CD14-positive monocyte (primary cell): ENCODE measurements around the gene CCDC70. TPM values are rescaled to one million over a fixed set of nuclear protein-coding genes. Genes with fewer than 3 reads are reported as not detected.

Experiments
- DNase-seq, 3 donors: peaks; one replicate each; pipeline ENCODE4 v3.0.0-alpha.2; 2011 to 2022
- H2AFZ ChIP-seq: 2 replicates; pipeline ENCODE4 v1.6.0; 2012; ENCODE audit warnings: mild to moderate bottlenecking, low read depth, low read length, inconsistent platforms; ENCODE audit not compliant: insufficient read depth, poor library complexity, severe bottlenecking
- H3K27ac ChIP-seq, 2 donors: 1 replicate in 1 of 2; 2 replicates in 1 of 2; pipeline ENCODE4 v1.5.1; 2012 to 2013; ENCODE audit warnings: low read length in 2 of 2, control low read depth in 1 of 2, inconsistent platforms in 1 of 2, low read depth in 1 of 2, mild to moderate bottlenecking in 1 of 2
- H3K27me3 ChIP-seq, 2 donors: one replicate each; pipeline versions ENCODE4 v1.6.0 to v1.6.1; 2011 to 2013; ENCODE audit warnings: low read length in 2 of 2; ENCODE audit not compliant: control insufficient read depth in 2 of 2, insufficient read depth in 2 of 2
- H3K36me3 ChIP-seq, 2 donors: replicated peaks in 1 of 2; 1 replicate in 1 of 2; 2 replicates in 1 of 2; pipeline versions ENCODE4 v1.5.1 to v1.6.1; 2012 to 2013; ENCODE audit warnings: low read length in 2 of 2, control low read depth in 1 of 2, inconsistent platforms in 1 of 2, mild to moderate bottlenecking in 1 of 2; ENCODE audit not compliant: insufficient read depth in 2 of 2, control insufficient read depth in 1 of 2
- H3K4me1 ChIP-seq, 2 donors: 1 replicate in 1 of 2; 2 replicates in 1 of 2; pipeline versions ENCODE4 v1.5.1 to v1.6.1; 2012 to 2013; ENCODE audit warnings: low read length in 2 of 2, control low read depth in 1 of 2, inconsistent platforms in 1 of 2, mild to moderate bottlenecking in 1 of 2, moderate library complexity in 1 of 2; ENCODE audit not compliant: insufficient read depth in 2 of 2, control insufficient read depth in 1 of 2
- H3K4me2 ChIP-seq: replicated peaks from 2 replicates; pipeline ENCODE3; 2012; ENCODE audit warnings: low read length, moderate library complexity, mild to moderate bottlenecking; ENCODE audit not compliant: poor library complexity, severe bottlenecking; ENCODE audit errors: extremely low read depth
- H3K4me3 ChIP-seq, 3 experiments: fragments of 200-600 bp in 1 of 3; sonication (generic) in 1 of 3; replicated peaks in 1 of 3; 1 replicate in 2 of 3; 2 replicates in 1 of 3; pipeline ENCODE4 v1.5.1; 2011 to 2013; ENCODE audit warnings: low read length in 3 of 3, mild to moderate bottlenecking in 3 of 3, control low read depth in 2 of 3, low read depth in 2 of 3, inconsistent platforms in 1 of 3, moderate library complexity in 1 of 3
- H3K79me2 ChIP-seq: 2 replicates; pipeline ENCODE4 v1.6.0; 2012; ENCODE audit warnings: mild to moderate bottlenecking, control low read depth, inconsistent platforms, low read length, moderate library complexity; ENCODE audit not compliant: insufficient read depth
- H3K9ac ChIP-seq: 2 replicates; pipeline ENCODE4 v1.6.0; 2017; ENCODE audit warnings: low read length, mild to moderate bottlenecking; ENCODE audit not compliant: insufficient read depth, poor library complexity, severe bottlenecking
- H3K9me3 ChIP-seq, 2 donors: replicated peaks in 1 of 2; 1 replicate in 1 of 2; 2 replicates in 1 of 2; pipeline versions ENCODE4 v1.5.1 to v1.6.1; 2012 to 2013; ENCODE audit warnings: low read length in 2 of 2, control low read depth in 1 of 2; ENCODE audit not compliant: control insufficient read depth in 1 of 2, insufficient read depth in 1 of 2
- H4K20me1 ChIP-seq: 2 replicates; pipeline ENCODE4 v1.6.0; 2012; ENCODE audit warnings: mild to moderate bottlenecking, low read length, control low read depth, moderate library complexity; ENCODE audit not compliant: insufficient read depth
- H3K27ac Mint-ChIP-seq, 7 donors: one replicate each; pipeline ENCODE4 v1.8.0; 2020; ENCODE audit warnings: mild to moderate bottlenecking in 7 of 7, mixed read lengths in 7 of 7, moderate library complexity in 6 of 7, inconsistent platforms in 2 of 7
- H3K27me3 Mint-ChIP-seq, 3 donors: one replicate each; pipeline ENCODE4 v1.8.0; 2021 to 2022; ENCODE audit warnings: low read depth in 3 of 3, mild to moderate bottlenecking in 3 of 3, mixed read lengths in 3 of 3, moderate library complexity in 3 of 3, inconsistent platforms in 1 of 3
- H3K36me3 Mint-ChIP-seq, 2 donors: one replicate each; pipeline ENCODE4 v1.8.0; 2020; ENCODE audit warnings: mixed read lengths in 2 of 2, inconsistent platforms in 1 of 2, mild to moderate bottlenecking in 1 of 2
- H3K4me1 Mint-ChIP-seq: one replicate; pipeline ENCODE4 v1.8.0; 2020; ENCODE audit warnings: mild to moderate bottlenecking, mixed read lengths
- H3K4me3 Mint-ChIP-seq, 2 donors: one replicate each; pipeline ENCODE4 v1.8.0; 2020; ENCODE audit warnings: mild to moderate bottlenecking in 2 of 2, mixed read lengths in 2 of 2, moderate library complexity in 1 of 2
- H3K9me3 Mint-ChIP-seq, 7 donors: one replicate each; pipeline ENCODE4 v1.8.0; 2020 to 2022; ENCODE audit warnings: mixed read lengths in 7 of 7, mild to moderate bottlenecking in 6 of 7, moderate library complexity in 6 of 7, inconsistent platforms in 2 of 7
- WGBS: methylation state at CpG from one replicate; pipeline ENCODE4 v1.1.5; 2013; ENCODE audit warnings: missing lambda C conversion rate; ENCODE audit not compliant: insufficient coverage; 5-methylcytosine and 5-hydroxymethylcytosine counted together
- intact Hi-C, 2 donors: fragments of 100-400 bp; cut with micrococcal nuclease; formaldehyde crosslinking; loops; one replicate each; pipeline versions ENCODE4 v1.15.0 to v1.15.1; 2023
- polyA plus RNA-seq, 3 donors: library from polyadenylated mRNA; depleted of rRNA in 1 of 3; unstranded in 2 of 3; stranded (reverse) in 1 of 3; fragments of 300-500 nt in 2 of 3; fragments of >200 nt in 1 of 3; fragmentation: Illumina TruSeq in 2 of 3; gene quantifications; 1 replicate in 2 of 3; 2 replicates in 1 of 3; pipeline ENCODE4 v1.2.3, GENCODE V29; 2012 to 2021
- TF ChIP-seq, protein P1 (sequence below): fragments of 200-600 bp; IDR thresholded peaks from one replicate; pipeline ENCODE4 v1.8.0; 2022; ENCODE audit warnings: antibody characterized with exemption, mild to moderate bottlenecking

CCDC70 gene
- polyA plus RNA-seq, 3 donors = not detected

- no peak for DNase-seq
- Histone ChIP-seq H2AFZ (no peak overlapping the region), H3K27me3 (no peaks in the 10 kb centered on the region), H3K9me3 (no peaks in the 10 kb centered on the region), H3K4me2 (no peak overlapping the region), H3K9ac (no peak overlapping the region), H3K4me1 (no peaks in the 10 kb centered on the region), H3K79me2 (no peaks in the 10 kb centered on the region), H3K36me3 (no peaks in the 10 kb centered on the region), H3K4me3 (no peak overlapping the region), H4K20me1 (no peaks in the 10 kb centered on the region), H3K27ac (no peak overlapping the region)
- 3% methylated on average over 2 of the region's 3 CpGs for WGBS
- no peak overlapping the region for H3K27ac Mint-ChIP-seq
- H3K9me3 Mint-ChIP-seq = peaks cover 0 to 2% (median 0%) of the 10 kb centered on the region in 7 donors
- H3K4me1 Mint-ChIP-seq = peaks cover 2% of the 10 kb centered on the region
- H3K27me3 Mint-ChIP-seq = peaks cover 0 to 5% (median 4%) of the 10 kb centered on the region in 3 donors
- TF ChIP-seq, protein P1, sequence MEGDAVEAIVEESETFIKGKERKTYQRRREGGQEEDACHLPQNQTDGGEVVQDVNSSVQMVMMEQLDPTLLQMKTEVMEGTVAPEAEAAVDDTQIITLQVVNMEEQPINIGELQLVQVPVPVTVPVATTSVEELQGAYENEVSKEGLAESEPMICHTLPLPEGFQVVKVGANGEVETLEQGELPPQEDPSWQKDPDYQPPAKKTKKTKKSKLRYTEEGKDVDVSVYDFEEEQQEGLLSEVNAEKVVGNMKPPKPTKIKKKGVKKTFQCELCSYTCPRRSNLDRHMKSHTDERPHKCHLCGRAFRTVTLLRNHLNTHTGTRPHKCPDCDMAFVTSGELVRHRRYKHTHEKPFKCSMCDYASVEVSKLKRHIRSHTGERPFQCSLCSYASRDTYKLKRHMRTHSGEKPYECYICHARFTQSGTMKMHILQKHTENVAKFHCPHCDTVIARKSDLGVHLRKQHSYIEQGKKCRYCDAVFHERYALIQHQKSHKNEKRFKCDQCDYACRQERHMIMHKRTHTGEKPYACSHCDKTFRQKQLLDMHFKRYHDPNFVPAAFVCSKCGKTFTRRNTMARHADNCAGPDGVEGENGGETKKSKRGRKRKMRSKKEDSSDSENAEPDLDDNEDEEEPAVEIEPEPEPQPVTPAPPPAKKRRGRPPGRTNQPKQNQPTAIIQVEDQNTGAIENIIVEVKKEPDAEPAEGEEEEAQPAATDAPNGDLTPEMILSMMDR = no peak
- intact Hi-C loops = no loop called here
- H3K4me3 Mint-ChIP-seq = no peak overlapping the region
- no peaks in the 10 kb centered on the region for H3K36me3 Mint-ChIP-seq
Measured at GRCh38 chr13:51892657-51893056, 30.9 kb downstream of the CCDC70 start.

GRCh38 chr13:51894239-51894638, 32.5 kb downstream of the CCDC70 start:
- H3K36me3 ChIP-seq = no peaks in the 10 kb centered on the region
- no peak overlapping the region for H3K4me2 ChIP-seq
- no peaks in the 10 kb centered on the region for H3K79me2 ChIP-seq
- Mint-ChIP-seq H3K4me3 (no peak overlapping the region), H3K4me1 (peaks cover 2% of the 10 kb centered on the region), H3K27ac (no peak overlapping the region), H3K36me3 (no peaks in the 10 kb centered on the region), H3K27me3 (peaks cover 0 to 5% (median 4%) of the 10 kb centered on the region in 3 donors), H3K9me3 (no peaks in the 10 kb centered on the region)
- 95% methylated on average over 4 of the region's 4 CpGs for WGBS
- peak overlapping the region; percentile 13 for H2AFZ ChIP-seq
- H3K9ac ChIP-seq = no peak overlapping the region
- H4K20me1 ChIP-seq = no peaks in the 10 kb centered on the region
- no peaks in the 10 kb centered on the region for H3K27me3 ChIP-seq
- no peak for DNase-seq
- no peak overlapping the region for H3K27ac ChIP-seq
- intact Hi-C loops = no loop called here
- TF ChIP-seq, protein P1 = no peak
- H3K4me1 ChIP-seq = no peaks in the 10 kb centered on the region
- no peaks in the 10 kb centered on the region for H3K9me3 ChIP-seq
- H3K4me3 ChIP-seq = no peak overlapping the region
